GOT3 (cell line): ENCODE results near the gene CELSR2.
"Not testable (repeated sequence)": the region's sequence is repeated elsewhere in the genome, so short reads cannot be mapped to it uniquely, and the experiment has no call there.

Experiments
- DNase-seq: peaks from one replicate; lab custom pipeline; 2025; ENCODE audit warnings: mixed read lengths; lab: John Stamatoyannopoulos, UW

Gene CELSR2

GRCh38 chr1:109277434-109278204 is 28.3 kb downstream of the CELSR2 start:
- DNase-seq = no peak

- no peak for DNase-seq
Measured at GRCh38 chr1:109279615-109280278, 30.4 kb downstream of the CELSR2 start.

GRCh38 chr1:109280862-109281261 is 31.5 kb downstream of the CELSR2 start:
- no peak for DNase-seq

GRCh38 chr1:109281680-109282496 is 32.5 kb downstream of the CELSR2 start:
- no peak for DNase-seq

GRCh38 chr1:109282497-109282951 is 33.2 kb downstream of the CELSR2 start:
- DNase-seq = no peak

- peak; percentile 65 for DNase-seq
Measured at GRCh38 chr1:109282952-109283747, 33.8 kb downstream of the CELSR2 start, which contains the start of gene PSRC1. Gene PSRC1 (minus strand): TSS chr1:109283145.

GRCh38 chr1:109283748-109284600 is 34.6 kb downstream of the CELSR2 start:
- no peak for DNase-seq

GRCh38 chr1:109286762-109287161 is 37.4 kb downstream of the CELSR2 start:
- DNase-seq = not testable (repeated sequence)

GRCh38 chr1:109290137-109290536 is 40.8 kb downstream of the CELSR2 start:
- DNase-seq = no peak

- DNase-seq = no peak
Measured at GRCh38 chr1:109290998-109291397, 41.7 kb downstream of the CELSR2 start.

- no peak for DNase-seq
Measured at GRCh38 chr1:109292364-109292763, 43.0 kb downstream of the CELSR2 start.

- DNase-seq = no peak
Measured at GRCh38 chr1:109293026-109293425, 43.7 kb downstream of the CELSR2 start.

- DNase-seq = no peak
Measured at GRCh38 chr1:109294481-109294880, 45.1 kb downstream of the CELSR2 start.

- DNase-seq = no peak
Measured at GRCh38 chr1:109295712-109296415, 46.5 kb downstream of the CELSR2 start.

GRCh38 chr1:109296782-109297181 is 47.4 kb downstream of the CELSR2 start:
- no peak for DNase-seq

- DNase-seq = no peak
Measured at GRCh38 chr1:109298666-109299557, 49.6 kb downstream of the CELSR2 start.

- DNase-seq = no peak
Measured at GRCh38 chr1:109299558-109300343, 50.4 kb downstream of the CELSR2 start.

- no peak for DNase-seq
Measured at GRCh38 chr1:109300650-109301151, 51.4 kb downstream of the CELSR2 start.
